Keratinocyte (primary cell): ENCODE results near the gene PARD3. TPM values are rescaled to one million over a fixed set of nuclear protein-coding genes. Genes with fewer than 3 reads are reported as not detected.

Experiments
- DNase-seq: peaks from one replicate; pipeline ENCODE4 v3.0.0-alpha.2; 2011; ENCODE audit warnings: low read depth, missing footprints, low spot score
- FAIRE-seq: peaks from 2 replicates; lab custom pipeline; 2011; peaks lifted over from hg19 to GRCh38; lab: Jason Lieb, UNC
- H2AFZ ChIP-seq: 2 replicates; pipeline ENCODE4 v1.6.0; 2012; ENCODE audit warnings: low read length, control low read depth, inconsistent platforms; ENCODE audit not compliant: control insufficient read depth
- H3K27ac ChIP-seq: 2 replicates; pipeline ENCODE4 v1.5.1; 2011; ENCODE audit warnings: low read length; ENCODE audit not compliant: control insufficient read depth, insufficient read depth
- H3K27me3 ChIP-seq: 3 replicates; pipeline ENCODE4 v1.6.0; 2011; ENCODE audit warnings: low read length; ENCODE audit not compliant: control insufficient read depth, insufficient read depth; ENCODE audit errors: extremely low read depth
- H3K36me3 ChIP-seq, 2 experiments: 2 replicates in 1 of 2; 3 replicates in 1 of 2; pipeline ENCODE4 v1.5.1; 2011; ENCODE audit warnings: low read length in 2 of 2, mild to moderate bottlenecking in 1 of 2; ENCODE audit not compliant: control insufficient read depth in 2 of 2, insufficient read depth in 2 of 2; ENCODE audit errors: extremely low read depth in 1 of 2
- H3K4me1 ChIP-seq: 3 replicates; pipeline ENCODE4 v1.5.1; 2011; ENCODE audit warnings: low read length; ENCODE audit not compliant: control insufficient read depth, insufficient read depth; ENCODE audit errors: extremely low read depth
- H3K4me2 ChIP-seq: 3 replicates; pipeline ENCODE4 v1.6.0; 2011; ENCODE audit warnings: low read depth, low read length; ENCODE audit not compliant: control insufficient read depth, insufficient read depth; ENCODE audit errors: extremely low read depth
- H3K4me3 ChIP-seq, 3 experiments: fragments of 200-600 bp in 1 of 3; sonication (generic) in 1 of 3; 2 replicates in 2 of 3; 3 replicates in 1 of 3; pipeline ENCODE4 v1.5.1; 2011 to 2016; ENCODE audit warnings: low read length in 3 of 3, mild to moderate bottlenecking in 3 of 3, control low read depth in 2 of 3, inconsistent platforms in 1 of 3, low read depth in 1 of 3, mixed read lengths in 1 of 3, mixed run types in 1 of 3, moderate library complexity in 1 of 3; ENCODE audit not compliant: control insufficient read depth in 2 of 3, insufficient read depth in 2 of 3; ENCODE audit errors: extremely low read depth in 1 of 3
- H3K79me2 ChIP-seq: 2 replicates; pipeline ENCODE4 v1.6.0; 2012; ENCODE audit warnings: low read length; ENCODE audit not compliant: control insufficient read depth, insufficient read depth
- H3K9ac ChIP-seq: 3 replicates; pipeline ENCODE4 v1.6.0; 2011; ENCODE audit warnings: low read length; ENCODE audit not compliant: control insufficient read depth, insufficient read depth; ENCODE audit errors: extremely low read depth
- H3K9me1 ChIP-seq: 3 replicates; pipeline ENCODE4 v1.6.0; 2011; ENCODE audit warnings: low read length; ENCODE audit not compliant: control insufficient read depth, insufficient read depth; ENCODE audit errors: extremely low read depth
- H3K9me3 ChIP-seq: 2 replicates; pipeline ENCODE4 v1.5.1; 2012; ENCODE audit warnings: low read depth, low read length; ENCODE audit not compliant: control insufficient read depth
- H4K20me1 ChIP-seq: 3 replicates; pipeline ENCODE4 v1.6.0; 2011; ENCODE audit warnings: low read length; ENCODE audit not compliant: control insufficient read depth, insufficient read depth; ENCODE audit errors: extremely low read depth
- CTCF ChIP-seq, 3 experiments: IDR thresholded peaks in 1 of 3; conservative IDR thresholded peaks in 1 of 3; optimal IDR thresholded peaks in 1 of 3; 2 replicates in 2 of 3; 3 replicates in 1 of 3; pipeline versions ENCODE3 to v1.5.1; 2011; ENCODE audit warnings: low read length in 3 of 3, mild to moderate bottlenecking in 3 of 3, moderate library complexity in 2 of 3, control low read depth in 1 of 3, inconsistent platforms in 1 of 3; ENCODE audit not compliant: insufficient read depth in 2 of 3; ENCODE audit errors: extremely low read depth in 1 of 3
- EZH2 ChIP-seq: IDR thresholded peaks from one replicate; pipeline ENCODE4 v1.6.1; 2012; ENCODE audit warnings: inconsistent platforms, mild to moderate bottlenecking, low read length, moderate library complexity
- dilution Hi-C: fragments of 300-500 bp; cut with MboI; formaldehyde crosslinking; loops from one replicate; pipeline ENCODE4 v1.7.0; 2020; ENCODE audit warnings: low sequenced_read_pairs; ENCODE audit not compliant: extremely low pct_ligation_motif_present
- polyA plus RNA-seq, 5 experiments: library from polyadenylated mRNA; depleted of rRNA in 3 of 5; stranded (reverse) in 3 of 5; stranded (forward) in 1 of 5; unstranded in 1 of 5; fragments of >200 nt; gene quantifications; 1 replicate in 1 of 5; 2 replicates in 3 of 5; 3 replicates in 1 of 5; pipeline versions ENCODE4 v1.2.1 to v1.2.3, GENCODE V29; 2011 to 2012; ENCODE audit warnings: missing spikeins in 2 of 5, low read depth in 1 of 5, low replicate concordance in 1 of 5

The PARD3 gene
- polyA plus RNA-seq, 1 donor (not counting 4 experiments of a cell fraction or from before 2014, with no cell fraction given), result 46.4 TPM

DNA sequence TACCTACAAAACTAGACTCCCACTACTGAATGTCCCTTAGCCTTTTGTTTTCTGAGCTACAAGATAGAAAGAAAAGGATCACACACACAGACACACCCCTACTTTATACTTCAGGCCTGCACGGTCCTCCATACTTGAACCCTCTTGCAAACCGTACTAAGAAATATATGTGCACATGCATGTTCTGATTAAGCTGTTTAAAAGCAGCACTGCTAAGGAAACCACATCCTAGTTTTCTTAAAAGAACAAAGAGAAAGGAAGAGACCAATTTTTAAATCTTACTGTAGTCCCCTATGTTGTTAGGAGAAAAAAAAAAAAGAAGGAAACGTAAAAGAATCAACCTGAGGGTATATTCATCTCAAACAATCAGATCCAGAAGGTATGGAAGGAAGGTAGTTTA, 501.2 kb downstream of the PARD3 start:
- no peak overlapping the region for H3K27ac ChIP-seq
- no peaks in the 10 kb centered on the region for H3K9me3 ChIP-seq
- TF ChIP-seq CTCF (optimal IDR thresholded peaks at IDR 0.05 in 1 of 3, IDR thresholded peaks at IDR 0.05 in 1 of 3, conservative IDR thresholded peaks at IDR 0.05 in 1 of 3; ENCODE audit: extremely low read depth in 1 of 3, insufficient read depth in 2 of 3, low read length in 3 of 3) (no peak), EZH2 (no peak)
- no peaks in the 10 kb centered on the region for H3K9me1 ChIP-seq
- H3K4me1 ChIP-seq, result no peaks in the 10 kb centered on the region
- no peaks in the 10 kb centered on the region for H3K27me3 ChIP-seq
- H3K9ac ChIP-seq, result no peak overlapping the region
- H2AFZ ChIP-seq, result no peak overlapping the region
- DNase-seq, result no peak
- peaks cover 0 to 3% of the 10 kb centered on the region in 2 experiments for H3K36me3 ChIP-seq
- no peaks in the 10 kb centered on the region for H3K79me2 ChIP-seq
- FAIRE-seq, result no peak
- no peak overlapping the region for H3K4me2 ChIP-seq
- H3K4me3 ChIP-seq, result no peak overlapping the region
- dilution Hi-C loops, result no loop called here
- no peaks in the 10 kb centered on the region for H4K20me1 ChIP-seq

GRCh38 chr10:34313353-34313752, 501.7 kb downstream of the PARD3 start:
- no peak for TF ChIP-seq EZH2
- no peak for TF ChIP-seq CTCF (optimal IDR thresholded peaks at IDR 0.05 in 1 of 3, IDR thresholded peaks at IDR 0.05 in 1 of 3, conservative IDR thresholded peaks at IDR 0.05 in 1 of 3; ENCODE audit: extremely low read depth in 1 of 3, insufficient read depth in 2 of 3, low read length in 3 of 3)
- Histone ChIP-seq H3K4me2 (no peak overlapping the region), H3K27me3 (no peaks in the 10 kb centered on the region), H4K20me1 (no peaks in the 10 kb centered on the region), H3K36me3 (peaks cover 0 to 3% of the 10 kb centered on the region in 2 experiments), H2AFZ (no peak overlapping the region), H3K4me1 (no peaks in the 10 kb centered on the region), H3K27ac (no peak overlapping the region), H3K9me3 (no peaks in the 10 kb centered on the region), H3K79me2 (no peaks in the 10 kb centered on the region), H3K9me1 (no peaks in the 10 kb centered on the region), H3K9ac (no peak overlapping the region), H3K4me3 (no peak overlapping the region)
- dilution Hi-C loops, result no loop called here
- no peak for DNase-seq
- FAIRE-seq, result no peak
